Measurements from ENCODE around the gene PRKN.

PRKN gene

DNA sequence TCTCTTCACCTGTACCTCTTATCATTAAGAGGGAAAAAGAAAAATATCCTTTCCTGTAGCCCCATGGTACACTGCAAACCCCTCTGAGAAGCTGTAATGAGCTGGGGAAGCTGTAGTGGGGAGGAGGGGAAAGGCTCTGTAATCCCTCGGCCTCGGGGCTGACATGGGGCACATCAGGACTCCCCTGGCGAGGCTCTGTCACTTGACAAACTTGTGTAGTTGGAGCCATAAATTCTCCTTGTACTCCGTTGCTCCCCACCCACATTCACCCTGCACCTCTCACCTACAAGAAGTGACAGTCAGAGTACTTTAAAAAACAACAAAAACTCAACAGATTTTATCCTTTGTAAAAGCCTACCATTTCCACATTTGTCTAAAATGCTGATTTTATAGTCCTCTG, 978.0 kb downstream of the PRKN start:
- Histone ChIP-seq H3K4me3 (no peak overlapping the region), H3K27me3 (no peaks in the 10 kb centered on the region), H3K4me1 (peaks cover 0 to under 1% (median 0%) of the 10 kb centered on the region in 4 donors), H3K36me3 (no peaks in the 10 kb centered on the region), H3K27ac (no peak overlapping the region), H3K9me3 (no peaks in the 10 kb centered on the region)
- TF ChIP-seq, protein P1, sequence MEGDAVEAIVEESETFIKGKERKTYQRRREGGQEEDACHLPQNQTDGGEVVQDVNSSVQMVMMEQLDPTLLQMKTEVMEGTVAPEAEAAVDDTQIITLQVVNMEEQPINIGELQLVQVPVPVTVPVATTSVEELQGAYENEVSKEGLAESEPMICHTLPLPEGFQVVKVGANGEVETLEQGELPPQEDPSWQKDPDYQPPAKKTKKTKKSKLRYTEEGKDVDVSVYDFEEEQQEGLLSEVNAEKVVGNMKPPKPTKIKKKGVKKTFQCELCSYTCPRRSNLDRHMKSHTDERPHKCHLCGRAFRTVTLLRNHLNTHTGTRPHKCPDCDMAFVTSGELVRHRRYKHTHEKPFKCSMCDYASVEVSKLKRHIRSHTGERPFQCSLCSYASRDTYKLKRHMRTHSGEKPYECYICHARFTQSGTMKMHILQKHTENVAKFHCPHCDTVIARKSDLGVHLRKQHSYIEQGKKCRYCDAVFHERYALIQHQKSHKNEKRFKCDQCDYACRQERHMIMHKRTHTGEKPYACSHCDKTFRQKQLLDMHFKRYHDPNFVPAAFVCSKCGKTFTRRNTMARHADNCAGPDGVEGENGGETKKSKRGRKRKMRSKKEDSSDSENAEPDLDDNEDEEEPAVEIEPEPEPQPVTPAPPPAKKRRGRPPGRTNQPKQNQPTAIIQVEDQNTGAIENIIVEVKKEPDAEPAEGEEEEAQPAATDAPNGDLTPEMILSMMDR (IDR thresholded peaks at IDR 0.05), result no peak
- DNase-seq, result no peak
- intact Hi-C loops (cut with DNase I; ENCODE audit: low total_unique reads), result no loop called here

DNA sequence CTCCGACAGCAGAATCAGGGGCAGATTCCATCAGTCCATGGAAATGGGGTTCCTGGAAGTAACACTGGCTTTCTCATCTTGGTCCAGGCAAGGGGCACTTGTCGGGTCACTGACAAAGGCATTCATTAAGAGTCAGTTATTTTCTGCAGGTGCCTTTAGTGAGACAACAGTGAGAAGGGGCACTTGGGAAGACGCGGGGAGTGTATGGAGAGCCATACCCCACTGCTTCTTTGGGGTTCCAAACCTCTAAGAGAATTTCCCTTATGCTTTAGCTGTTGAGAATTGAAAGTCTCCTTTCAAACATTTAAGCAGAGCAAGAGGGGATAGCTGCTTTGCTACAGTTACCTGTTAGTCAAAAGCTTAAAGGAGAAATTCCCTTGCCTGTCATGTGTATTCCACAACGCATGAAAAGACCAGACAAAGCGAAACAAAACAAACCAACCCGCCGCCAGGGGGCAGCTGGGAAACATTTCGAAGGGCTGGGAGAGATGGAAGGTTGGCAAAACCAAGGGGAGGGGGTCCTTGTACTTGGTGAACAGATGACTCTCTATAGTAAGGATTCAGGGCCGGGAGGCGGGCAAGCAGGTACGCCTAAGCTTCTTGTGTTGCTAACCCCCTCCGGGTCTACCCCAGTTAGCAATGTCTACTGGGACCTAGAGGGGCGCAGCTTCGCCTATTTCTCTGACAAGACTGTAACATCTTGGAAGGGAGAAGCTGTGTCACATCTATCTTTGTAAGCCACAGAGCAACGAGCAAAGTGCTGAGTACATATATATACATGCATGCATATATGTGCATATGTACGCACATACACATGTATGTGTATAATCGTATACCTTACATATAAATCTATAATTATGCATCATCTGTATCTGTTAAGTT, 978.8 kb downstream of the PRKN start:
- no peak for DNase-seq
- no peaks in the 10 kb centered on the region for H3K27me3 ChIP-seq
- no peaks in the 10 kb centered on the region for H3K36me3 ChIP-seq
- peaks cover 0 to 8% (median 0%) of the 10 kb centered on the region in 4 donors for H3K4me1 ChIP-seq
- no peaks in the 10 kb centered on the region for H3K9me3 ChIP-seq
- TF ChIP-seq, protein P1 (IDR thresholded peaks at IDR 0.05), result peak in 1 of 2 experiments; percentile 12
- H3K27ac ChIP-seq, result no peak overlapping the region
- intact Hi-C loops (cut with DNase I; ENCODE audit: low total_unique reads), result no loop called here
- no peak overlapping the region for H3K4me3 ChIP-seq

DNA sequence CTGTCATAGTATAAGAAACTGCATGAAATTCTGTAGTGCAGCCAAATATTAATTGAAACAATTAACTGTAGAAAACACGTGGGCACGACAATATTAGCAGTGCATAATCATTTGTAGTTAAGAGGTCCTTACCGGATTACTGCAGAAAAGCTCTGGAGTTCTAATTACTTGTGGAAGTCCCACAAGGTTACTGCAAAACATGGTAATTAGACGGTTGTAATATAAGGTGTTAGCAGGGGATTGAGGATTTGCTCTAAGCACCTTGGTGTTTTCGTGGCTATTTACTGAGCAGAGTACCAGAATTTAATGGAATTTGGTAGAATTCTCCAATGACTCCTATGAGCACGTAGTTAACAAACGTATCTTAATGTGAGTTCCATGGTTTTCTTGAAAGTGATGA, 980.1 kb downstream of the PRKN start:
- Histone ChIP-seq H3K4me3 (no peak overlapping the region), H3K9me3 (no peaks in the 10 kb centered on the region), H3K36me3 (no peaks in the 10 kb centered on the region), H3K4me1 (peaks cover 0 to 9% (median 0%) of the 10 kb centered on the region in 4 donors), H3K27ac (no peak overlapping the region), H3K27me3 (no peaks in the 10 kb centered on the region)
- intact Hi-C loops (cut with DNase I; ENCODE audit: low total_unique reads), result no loop called here
- no peak for DNase-seq
- TF ChIP-seq, protein P1 (IDR thresholded peaks at IDR 0.05), result no peak

DNA sequence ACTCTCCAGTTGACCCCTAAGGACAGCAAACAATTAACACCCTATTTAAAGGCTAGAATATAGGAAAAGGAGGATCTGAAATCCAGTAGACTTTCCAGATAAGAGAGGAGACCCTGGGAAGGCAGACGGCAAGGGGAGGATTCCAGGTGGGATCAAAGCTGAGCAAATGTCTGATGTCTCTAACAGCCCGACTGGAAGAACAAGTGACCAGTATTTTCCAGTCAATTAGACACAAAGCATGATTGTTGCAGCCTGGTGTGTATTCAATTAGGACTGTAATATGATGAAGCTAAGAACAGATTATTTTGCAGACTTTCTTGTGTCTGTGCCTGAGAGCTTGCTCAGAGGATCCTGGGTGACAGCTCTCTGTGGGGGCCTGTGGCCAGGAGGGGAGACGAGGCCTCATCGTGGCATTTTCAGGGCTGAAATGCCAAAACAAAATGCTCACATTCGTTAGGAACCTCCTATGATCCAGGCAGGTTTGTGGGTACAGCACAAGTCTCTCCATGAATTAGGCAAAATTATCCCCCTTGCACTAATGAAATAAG, 981.9 kb downstream of the PRKN start:
- H3K9me3 ChIP-seq, result no peaks in the 10 kb centered on the region
- H3K27me3 ChIP-seq, result no peaks in the 10 kb centered on the region
- TF ChIP-seq, protein P1 (IDR thresholded peaks at IDR 0.05), result no peak
- H3K36me3 ChIP-seq, result no peaks in the 10 kb centered on the region
- no peak overlapping the region for H3K4me3 ChIP-seq
- H3K4me1 ChIP-seq, result peaks cover 0 to 9% (median 0%) of the 10 kb centered on the region in 4 donors
- no peak overlapping the region for H3K27ac ChIP-seq
- no peak for DNase-seq
- intact Hi-C loops (cut with DNase I; ENCODE audit: low total_unique reads), result no loop called here

DNA sequence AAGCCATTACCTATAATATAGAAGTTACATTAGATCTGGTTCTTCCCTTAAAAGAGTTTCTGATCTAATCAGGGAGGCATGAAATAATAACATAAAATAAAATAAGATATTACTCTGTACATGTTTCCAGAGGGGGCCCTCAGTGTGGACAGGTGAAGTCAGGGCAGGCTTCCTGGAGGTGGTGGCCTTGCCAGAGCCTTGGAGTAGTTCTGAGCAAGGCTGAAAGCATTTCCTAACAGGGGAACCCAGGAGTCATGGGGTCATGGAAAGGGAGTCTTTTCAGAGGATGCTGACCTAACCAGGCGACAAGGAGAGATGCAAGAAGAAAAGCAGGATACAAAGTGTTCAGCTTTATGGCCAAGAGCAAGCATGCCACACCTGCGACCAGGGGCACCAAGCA, 982.4 kb downstream of the PRKN start:
- Histone ChIP-seq H3K9me3 (no peaks in the 10 kb centered on the region), H3K4me1 (peaks cover 0 to 9% (median 0%) of the 10 kb centered on the region in 4 donors), H3K27me3 (no peaks in the 10 kb centered on the region), H3K4me3 (no peak overlapping the region), H3K27ac (no peak overlapping the region), H3K36me3 (no peaks in the 10 kb centered on the region)
- TF ChIP-seq, protein P1 (IDR thresholded peaks at IDR 0.05), result no peak
- DNase-seq, result no peak
- intact Hi-C loops (cut with DNase I; ENCODE audit: low total_unique reads), result no loop called here

Measured in tibial artery (tissue), 4 donors.